Mesothelial cell of epicardium (in vitro differentiated cells): ENCODE results near the gene ATG2A. TPM values are rescaled to one million over a fixed set of nuclear protein-coding genes. Genes with fewer than 3 reads are reported as not detected.

Experiments
- DNase-seq, 2 experiments: peaks; one replicate each; pipeline ENCODE4 v3.0.0; 2021; ENCODE audit warnings: low spot score in 2 of 2; ENCODE audit not compliant: unreplicated experiment in 2 of 2
- H3K27ac Mint-ChIP-seq: 2 replicates; pipeline ENCODE4 v1.8.0; 2021; ENCODE audit warnings: mixed read lengths
- H3K27me3 Mint-ChIP-seq: 2 replicates; pipeline ENCODE4 v1.8.0; 2021; ENCODE audit warnings: low read depth, mixed read lengths
- H3K36me3 Mint-ChIP-seq: 2 replicates; pipeline ENCODE4 v1.8.0; 2021; ENCODE audit warnings: mixed read lengths
- H3K4me1 Mint-ChIP-seq: 2 replicates; pipeline ENCODE4 v1.8.0; 2021; ENCODE audit warnings: mixed read lengths
- H3K4me3 Mint-ChIP-seq: 2 replicates; pipeline ENCODE4 v1.8.0; 2021; ENCODE audit warnings: mild to moderate bottlenecking, moderate library complexity, mixed read lengths
- H3K9me3 Mint-ChIP-seq: 2 replicates; pipeline ENCODE4 v1.8.0; 2021; ENCODE audit warnings: mixed read lengths
- CTCF ChIP-seq: fragments of 200-600 bp; sonication (generic); IDR thresholded peaks from one replicate; pipeline ENCODE4 v1.5.0; 2021; ENCODE audit warnings: antibody characterized with exemption; ENCODE audit not compliant: unreplicated experiment
- total RNA-seq: library from RNA; stranded (reverse); gene quantifications from 3 replicates; pipeline ENCODE4 v1.2.1, GENCODE V29; 2021

ATG2A gene
- total RNA-seq, 1 donor from 2014 or later = 31.7 TPM

- no peak overlapping the region for H3K4me3 Mint-ChIP-seq
- no peak for DNase-seq
- no peaks in the 10 kb centered on the region for H3K9me3 Mint-ChIP-seq
- peaks cover 15% of the 10 kb centered on the region for H3K36me3 Mint-ChIP-seq
- peaks cover 8% of the 10 kb centered on the region for H3K27me3 Mint-ChIP-seq
- no peak for TF ChIP-seq CTCF
- peaks cover 7% of the 10 kb centered on the region for H3K4me1 Mint-ChIP-seq
- H3K27ac Mint-ChIP-seq = no peak overlapping the region
Measured at GRCh38 chr11:64933935-64934681, 17.1 kb upstream of the ATG2A start.

DNA sequence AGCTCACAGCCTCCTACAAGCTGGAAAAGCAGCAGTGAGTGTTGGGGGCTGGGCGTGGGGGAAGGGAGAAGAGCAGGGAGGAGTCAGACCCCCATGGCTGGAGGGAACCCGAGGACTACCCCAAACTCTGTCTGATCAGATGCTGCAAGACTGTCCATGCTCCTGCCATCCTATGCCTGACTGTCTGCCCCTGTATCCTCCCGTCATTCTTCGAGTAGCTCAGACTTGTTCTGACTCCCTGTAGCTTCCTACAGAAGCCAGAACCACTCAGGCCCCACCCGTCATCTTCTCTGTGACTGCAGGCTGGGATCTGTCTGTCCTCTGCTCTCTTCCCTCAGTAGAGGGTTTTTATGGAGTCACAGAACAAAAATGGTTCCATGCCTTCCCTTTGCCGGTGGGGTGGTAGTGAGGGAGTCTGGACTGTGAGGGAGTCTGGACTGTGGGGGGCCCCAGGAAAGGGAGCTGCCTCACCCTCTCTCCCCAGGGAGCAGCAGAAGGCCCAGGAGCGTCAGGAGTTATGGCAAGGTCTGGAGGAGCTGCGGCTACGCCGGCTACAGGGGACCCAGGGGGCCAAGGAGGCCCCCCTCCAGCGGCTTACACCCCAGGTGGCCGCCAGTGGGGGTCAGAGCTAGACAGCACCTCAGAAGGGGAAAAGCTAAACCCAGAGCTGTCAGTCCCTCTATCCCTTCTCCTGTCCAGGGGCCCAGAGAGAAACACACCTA lies 16.4 kb upstream of the ATG2A start:
- Mint-ChIP-seq H3K4me3 (no peak overlapping the region), H3K9me3 (no peaks in the 10 kb centered on the region), H3K36me3 (peaks cover 15% of the 10 kb centered on the region), H3K27ac (no peak overlapping the region), H3K27me3 (peaks cover 6% of the 10 kb centered on the region), H3K4me1 (peaks cover 7% of the 10 kb centered on the region)
- no peak for TF ChIP-seq CTCF
- DNase-seq = no peak

DNA sequence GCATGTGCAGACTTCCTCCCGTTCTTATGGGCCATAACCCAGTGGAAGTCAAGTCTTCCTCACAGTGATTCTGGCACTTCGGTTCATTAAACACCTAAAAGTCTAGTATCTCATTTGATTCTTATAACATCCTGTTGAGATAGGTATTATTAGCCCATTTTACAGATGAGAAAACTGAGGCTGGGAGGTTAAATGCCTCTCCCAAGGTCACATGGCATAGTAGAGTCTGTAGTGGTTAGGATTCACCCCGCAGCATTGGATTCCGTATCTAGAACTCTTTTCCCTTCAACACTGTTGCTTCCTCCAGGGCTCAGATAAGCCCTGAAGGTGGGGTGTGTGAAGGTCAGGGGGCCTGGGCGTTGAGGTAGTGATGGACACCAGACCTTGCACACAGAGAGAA lies 15.3 kb upstream of the ATG2A start:
- no peak for DNase-seq
- Mint-ChIP-seq H3K4me3 (no peak overlapping the region), H3K27me3 (no peaks in the 10 kb centered on the region), H3K36me3 (peaks cover 15% of the 10 kb centered on the region), H3K9me3 (no peaks in the 10 kb centered on the region), H3K27ac (no peak overlapping the region), H3K4me1 (peaks cover 7% of the 10 kb centered on the region)
- no peak for TF ChIP-seq CTCF

DNA sequence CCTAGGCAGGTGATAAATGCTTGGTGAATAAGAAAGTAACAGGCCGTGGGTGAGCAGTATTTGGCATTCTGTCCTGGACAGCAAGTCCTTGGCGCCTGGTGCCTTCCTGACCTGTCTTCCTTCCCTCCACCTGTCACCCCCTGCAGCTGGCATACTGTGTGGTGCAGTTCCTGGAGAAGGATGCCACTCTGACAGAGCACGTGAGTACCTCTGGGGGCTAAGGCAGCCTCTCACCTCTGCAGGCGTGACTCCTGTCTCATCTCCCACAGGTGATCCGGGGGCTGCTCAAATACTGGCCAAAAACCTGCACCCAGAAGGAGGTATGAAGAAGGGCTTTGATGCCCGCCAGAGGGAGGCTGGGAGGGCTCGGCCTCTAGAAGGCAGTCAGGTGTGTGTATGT lies 14.3 kb upstream of the ATG2A start:
- no peak for TF ChIP-seq CTCF
- H3K4me1 Mint-ChIP-seq = peaks cover 7% of the 10 kb centered on the region
- peaks cover 17% of the 10 kb centered on the region for H3K36me3 Mint-ChIP-seq
- no peak for DNase-seq
- no peaks in the 10 kb centered on the region for H3K27me3 Mint-ChIP-seq
- H3K4me3 Mint-ChIP-seq = no peak overlapping the region
- H3K9me3 Mint-ChIP-seq = no peaks in the 10 kb centered on the region
- H3K27ac Mint-ChIP-seq = no peak overlapping the region

- H3K36me3 Mint-ChIP-seq = peaks cover 17% of the 10 kb centered on the region
- no peak overlapping the region for H3K27ac Mint-ChIP-seq
- no peak for TF ChIP-seq CTCF
- no peak overlapping the region for H3K4me3 Mint-ChIP-seq
- no peak for DNase-seq
- no peaks in the 10 kb centered on the region for H3K27me3 Mint-ChIP-seq
- peaks cover 1% of the 10 kb centered on the region for H3K4me1 Mint-ChIP-seq
- no peaks in the 10 kb centered on the region for H3K9me3 Mint-ChIP-seq
Measured at GRCh38 chr11:64930340-64930739, 13.3 kb upstream of the ATG2A start.
